Stimulated activated CD4-positive, alpha-beta T cell treated with anti-CD3 and anti-CD28 coated beads, Interleukin-15, amount 100 ng/mL, for 48 hours (primary cell): ENCODE data around the gene VIPR2.
"Not testable (repeated sequence)": the region's sequence is repeated elsewhere in the genome, so short reads cannot be mapped to it uniquely, and the experiment has no call there.

ENCODE experiments used
- DNase-seq, 2 donors: peaks; one replicate each; pipeline ENCODE4 v3.0.0-alpha.2; 2020; ENCODE audit warnings: low read depth in 2 of 2

VIPR2 gene

GRCh38 chr7:159139639-159140038, 5.0 kb downstream of the VIPR2 start:
- DNase-seq = no peak

DNA sequence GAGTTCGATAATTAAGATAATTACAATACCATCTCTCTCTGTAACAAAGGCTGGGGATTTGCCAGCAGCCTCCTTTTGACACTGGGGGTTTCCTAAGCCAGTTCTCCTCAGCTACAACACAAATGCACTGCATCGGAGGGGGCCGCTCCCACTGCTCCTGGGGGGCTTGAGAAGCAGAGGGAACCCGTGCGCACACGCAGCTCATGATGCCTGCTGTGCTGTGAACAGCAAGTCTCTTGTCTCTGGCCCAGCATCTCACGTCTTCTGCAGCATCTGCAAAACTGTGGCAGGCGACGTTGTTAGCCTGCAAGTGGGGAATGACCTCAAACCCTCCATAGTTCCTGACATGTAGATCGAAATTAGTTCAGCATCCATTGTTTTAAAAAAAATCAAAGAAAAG, 5.5 kb downstream of the VIPR2 start:
- DNase-seq = no peak

GRCh38 chr7:159138508-159138907, 6.2 kb downstream of the VIPR2 start:
- no peak for DNase-seq

- no peak for DNase-seq
Observed at GRCh38 chr7:159137906-159138305, 6.8 kb downstream of the VIPR2 start.

DNA sequence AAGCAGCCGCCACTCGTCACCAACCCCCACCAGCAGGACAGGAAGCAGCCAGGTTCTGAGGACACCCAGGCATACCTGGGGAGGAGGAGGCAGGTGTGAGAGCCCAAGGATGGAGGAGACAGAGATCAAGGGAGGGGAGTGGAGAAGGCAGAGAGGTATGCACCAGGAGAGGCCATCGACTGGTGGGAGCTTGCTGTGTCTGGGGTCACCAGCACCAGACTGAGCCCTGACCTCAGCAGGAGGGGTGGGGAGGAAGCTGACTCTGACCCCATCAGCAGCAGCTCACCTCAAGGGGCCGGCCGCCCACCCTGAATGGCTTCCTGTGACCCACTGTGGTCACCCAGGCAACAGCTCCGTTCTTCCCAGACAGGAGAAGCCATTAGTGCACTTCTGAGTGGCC, 7.8 kb downstream of the VIPR2 start:
- DNase-seq = no peak

- no peak for DNase-seq
Observed at GRCh38 chr7:159136442-159136841, 8.2 kb downstream of the VIPR2 start.

DNA sequence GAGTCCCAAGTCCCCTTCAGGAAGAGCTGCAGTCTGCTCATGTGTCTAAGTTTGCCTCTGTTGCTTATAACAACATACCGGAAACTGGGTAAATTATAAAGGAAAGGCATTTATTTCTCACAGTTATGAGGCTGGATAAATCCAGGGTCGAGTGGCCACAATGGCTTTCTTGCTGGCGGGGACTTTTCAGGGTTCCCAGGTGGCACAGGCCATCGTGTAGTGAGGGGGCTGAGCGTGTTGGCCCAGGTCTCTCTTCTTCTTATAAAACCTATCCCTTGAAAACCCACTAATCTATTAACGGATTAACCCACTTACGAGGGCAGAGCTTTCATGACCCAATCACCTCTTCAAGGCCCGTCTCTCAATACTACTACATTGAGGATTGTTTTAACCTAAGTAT, 8.7 kb downstream of the VIPR2 start:
- no peak for DNase-seq

DNA sequence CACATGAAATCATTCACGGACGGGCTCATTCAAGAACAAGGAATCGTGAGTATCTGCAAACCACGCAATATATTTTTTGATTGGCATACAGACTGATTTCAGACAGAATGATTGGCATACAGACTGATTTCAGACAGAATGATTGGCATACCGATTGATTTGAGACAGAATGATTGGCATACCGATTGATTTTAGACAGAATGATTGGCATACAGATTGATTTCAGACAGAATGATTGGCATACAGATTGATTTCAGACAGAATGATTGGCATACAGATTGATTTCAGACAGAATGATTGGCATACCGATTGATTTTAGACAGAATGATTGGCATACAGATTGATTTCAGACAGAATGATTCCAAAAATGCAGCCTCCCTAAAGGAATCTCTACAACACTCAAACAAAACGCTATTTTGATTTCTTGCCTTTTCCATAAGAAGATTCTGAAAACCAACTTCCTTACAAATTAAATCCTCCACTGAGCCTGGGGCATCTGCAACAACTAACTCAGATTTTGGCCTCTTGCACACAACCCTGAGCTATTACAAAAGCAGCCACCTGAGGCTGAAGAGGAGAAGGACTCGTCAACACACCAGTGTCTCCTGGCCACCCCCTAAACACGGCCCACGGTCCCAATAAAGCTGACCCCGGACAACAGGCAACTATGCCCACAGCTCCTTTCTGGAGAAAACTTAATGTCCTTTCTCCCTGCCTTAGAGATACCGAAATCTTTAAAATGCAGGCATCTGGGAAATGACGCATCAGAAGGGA, 11.8 kb downstream of the VIPR2 start:
- DNase-seq = not testable (repeated sequence)

GRCh38 chr7:159130820-159131219, 13.8 kb downstream of the VIPR2 start:
- DNase-seq = no peak

GRCh38 chr7:159130199-159130775, 14.4 kb downstream of the VIPR2 start:
- no peak for DNase-seq

DNA sequence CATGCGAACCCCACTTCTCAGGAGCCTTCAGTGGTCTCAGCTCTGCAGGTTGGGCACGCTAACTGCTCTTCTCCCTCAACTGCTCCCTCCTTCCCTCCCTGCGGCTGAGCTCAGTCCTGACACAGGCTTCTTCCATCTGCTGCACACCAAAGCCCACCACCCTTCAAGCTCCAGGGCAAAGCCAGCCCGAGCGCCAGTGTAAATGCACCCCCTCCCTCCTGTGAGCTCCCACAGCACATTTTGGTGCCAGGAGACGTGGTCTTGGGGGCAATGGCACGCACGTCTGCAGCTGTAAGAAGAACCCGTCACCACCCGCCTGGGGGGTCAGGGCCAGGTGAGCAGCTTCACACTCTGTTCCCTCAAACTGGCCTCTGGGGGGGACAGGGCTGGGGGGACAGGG, 15.9 kb downstream of the VIPR2 start:
- DNase-seq = no peak

DNA sequence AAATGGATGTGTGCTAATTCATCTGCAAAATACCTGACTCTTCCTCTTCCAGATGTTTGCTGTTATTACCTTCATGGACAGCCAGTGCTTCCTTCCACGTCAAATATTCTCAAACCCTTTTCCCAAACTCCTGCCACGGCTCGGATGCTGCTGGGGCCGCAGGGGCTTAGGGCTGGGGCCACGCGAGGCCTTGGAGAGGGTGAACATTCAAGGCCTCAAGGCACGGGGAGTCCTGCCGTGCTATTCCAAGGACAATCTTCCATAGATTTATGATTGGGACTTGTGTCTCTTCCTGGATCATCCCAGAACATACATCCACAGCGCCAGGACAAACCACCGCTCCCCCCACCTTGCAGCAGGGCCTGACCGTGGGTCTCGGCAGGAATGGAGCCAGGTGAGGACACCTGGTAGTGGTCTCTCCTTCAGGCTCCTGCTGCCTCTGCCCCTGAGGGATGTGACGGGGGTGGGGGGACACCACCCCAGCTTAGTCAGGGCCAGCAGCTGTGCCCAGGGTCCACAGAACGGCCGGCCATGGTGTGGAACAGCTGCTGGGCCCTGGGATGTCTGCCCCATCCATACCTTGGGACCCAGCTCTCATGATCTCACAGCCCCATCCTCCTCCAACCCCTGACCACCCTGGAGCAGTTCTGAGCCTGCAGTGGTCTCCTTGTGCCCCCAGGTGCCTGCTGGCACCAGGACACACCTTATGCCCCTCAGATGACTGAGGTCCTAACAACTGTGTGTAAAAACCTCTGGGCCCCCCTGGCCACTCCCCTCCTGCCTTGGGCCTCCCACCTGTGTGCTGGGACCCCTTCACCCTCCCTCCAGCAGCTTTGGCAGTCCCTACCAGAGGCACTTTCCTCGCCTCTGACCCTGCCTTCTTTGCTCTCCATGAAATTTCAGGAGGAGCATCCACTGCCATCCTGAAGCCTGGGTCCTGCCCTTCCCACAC, 16.7 kb downstream of the VIPR2 start:
- no peak for DNase-seq

DNA sequence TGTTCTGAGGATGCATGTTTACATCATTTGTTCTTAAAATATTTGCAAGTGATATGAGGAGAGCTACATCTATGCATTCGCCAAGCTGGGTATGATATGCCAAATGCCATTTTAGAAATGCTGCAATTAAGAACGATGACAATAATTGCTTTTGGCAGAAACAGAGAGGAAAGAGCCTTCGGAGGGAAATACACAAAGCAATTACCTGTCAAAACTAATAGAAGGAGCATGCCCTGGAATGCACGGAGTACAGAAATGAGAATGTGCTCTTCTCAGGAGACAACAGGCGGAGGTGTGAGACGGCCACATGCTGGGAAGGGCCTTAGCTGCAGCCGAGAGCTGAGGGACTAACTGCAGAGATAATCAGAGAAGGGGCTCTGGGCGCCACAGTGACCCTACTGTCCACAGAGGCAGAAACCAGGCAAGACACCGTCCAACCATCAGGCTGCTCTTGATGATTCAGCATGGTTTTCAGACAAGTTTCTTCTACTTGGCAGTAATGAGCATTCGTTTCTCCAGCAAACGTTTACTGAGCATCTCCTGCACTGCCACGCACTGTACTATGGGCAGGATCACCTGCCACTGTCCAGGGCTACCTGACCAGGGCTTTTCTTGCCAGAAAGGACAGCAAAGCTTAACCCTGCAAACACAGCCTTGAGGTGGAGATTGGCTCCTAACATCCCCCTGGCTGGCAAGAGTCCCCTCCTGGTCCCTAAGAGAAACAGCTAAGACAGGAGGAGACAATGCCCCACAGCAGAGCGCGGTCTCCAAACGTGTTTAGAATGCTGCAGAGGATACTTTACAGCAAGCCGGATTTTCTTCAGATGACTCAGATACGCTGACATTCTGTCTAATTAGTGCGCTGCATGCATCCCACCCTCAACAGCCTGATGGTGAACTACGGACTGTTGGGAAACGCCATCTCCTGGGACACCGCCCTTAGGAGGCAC, 18.1 kb downstream of the VIPR2 start:
- no peak for DNase-seq

GRCh38 chr7:159125955-159126270, 18.8 kb downstream of the VIPR2 start:
- no peak for DNase-seq

DNA sequence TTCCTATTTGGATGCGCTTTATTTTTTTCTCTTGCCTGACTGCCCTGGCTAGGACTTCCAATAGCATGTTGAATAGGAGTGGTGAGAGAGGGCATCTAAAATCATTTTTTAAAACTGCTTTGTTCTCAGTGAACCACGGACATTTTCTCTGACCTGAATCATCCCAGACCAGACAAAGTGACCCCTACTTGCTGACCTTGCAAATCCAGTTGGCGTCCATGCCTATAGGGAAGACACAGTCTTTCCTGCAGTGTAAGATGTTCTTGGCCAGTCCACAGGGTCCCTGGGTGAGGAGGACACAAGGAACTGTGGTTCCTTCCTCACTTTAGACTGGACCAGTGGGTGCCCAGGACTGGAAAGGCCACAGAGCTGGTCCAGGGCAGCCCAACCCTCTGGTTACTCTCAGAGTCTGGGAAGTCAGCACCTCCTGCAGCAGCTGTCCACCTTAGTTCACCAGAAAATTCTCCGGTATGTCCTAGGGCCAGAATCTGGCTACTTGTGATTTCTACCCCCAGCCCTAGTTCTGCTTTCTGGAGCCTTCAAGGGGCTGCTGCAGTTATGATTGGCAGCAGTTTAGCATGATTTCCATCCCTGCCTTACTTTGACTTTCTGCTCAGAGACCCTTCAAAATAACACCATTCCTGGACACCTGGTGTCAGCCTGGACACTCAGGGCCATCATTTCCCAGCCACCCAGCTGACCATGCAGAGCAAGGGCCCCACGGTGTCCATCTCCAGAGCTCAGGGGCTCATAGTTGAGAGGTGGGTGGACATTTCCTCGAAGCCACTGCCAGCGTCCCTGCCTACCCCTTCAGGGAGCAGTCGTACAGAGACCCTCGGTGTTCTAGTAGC, 19.3 kb downstream of the VIPR2 start:
- no peak for DNase-seq

DNA sequence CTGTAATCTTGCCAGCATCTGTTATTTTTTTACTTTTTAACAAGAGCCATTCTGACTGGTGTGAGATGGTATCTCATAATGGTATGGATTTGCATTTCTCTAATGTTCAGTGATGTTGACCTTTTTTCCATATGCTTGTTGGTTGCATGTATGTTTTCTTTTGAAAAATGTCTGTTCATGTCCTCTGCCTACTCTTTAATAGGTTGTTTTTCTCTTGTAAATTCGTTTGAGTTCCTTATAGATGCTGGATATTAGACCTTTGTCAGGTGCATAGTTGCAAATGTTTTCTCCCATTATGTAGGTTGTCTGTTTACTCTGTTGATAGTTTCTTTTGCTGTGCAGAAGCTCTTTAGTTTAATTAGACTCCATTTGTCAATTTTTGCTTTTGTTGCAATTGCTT, 20.9 kb downstream of the VIPR2 start:
- DNase-seq = not testable (repeated sequence)

- not testable (repeated sequence) for DNase-seq
Observed at GRCh38 chr7:159123294-159123693, 21.4 kb downstream of the VIPR2 start.

DNA sequence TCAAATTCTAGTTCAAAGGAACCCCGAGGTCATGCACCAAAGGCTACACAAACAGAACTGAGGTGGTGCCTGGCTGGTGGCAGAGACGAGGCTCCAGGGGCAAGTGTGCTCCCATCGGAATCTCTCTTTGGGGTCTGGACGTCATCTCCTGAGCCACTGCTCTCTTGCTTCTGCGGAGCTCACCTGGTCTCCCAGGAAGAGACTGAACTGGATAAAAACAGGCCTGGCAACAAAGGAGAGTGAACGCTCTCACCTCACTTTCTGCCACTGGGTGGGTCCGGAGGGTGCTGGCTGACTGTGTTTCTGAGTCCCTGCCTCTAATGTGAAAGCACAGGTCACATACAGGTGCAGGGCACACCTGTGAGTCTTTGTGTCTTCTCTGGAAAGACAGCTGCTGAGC, 22.4 kb downstream of the VIPR2 start:
- no peak for DNase-seq

DNA sequence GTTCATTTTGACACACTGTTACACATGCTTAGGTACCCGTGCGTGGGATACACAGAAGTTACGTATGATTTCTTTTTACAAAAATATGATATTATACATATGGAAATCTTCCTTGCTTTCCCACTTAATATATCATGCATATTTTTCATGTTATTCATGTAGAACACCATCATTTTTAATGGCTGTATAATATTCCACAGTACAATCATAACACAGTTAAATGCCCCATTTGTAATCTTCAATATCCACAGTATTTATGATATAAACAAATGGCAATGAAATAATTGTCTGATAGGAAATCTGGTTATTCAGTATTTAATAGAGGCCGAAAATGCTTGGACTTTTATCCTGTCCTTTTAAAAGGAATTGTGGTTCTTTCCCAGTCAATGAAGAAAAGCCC, 23.2 kb downstream of the VIPR2 start:
- no peak for DNase-seq

DNA sequence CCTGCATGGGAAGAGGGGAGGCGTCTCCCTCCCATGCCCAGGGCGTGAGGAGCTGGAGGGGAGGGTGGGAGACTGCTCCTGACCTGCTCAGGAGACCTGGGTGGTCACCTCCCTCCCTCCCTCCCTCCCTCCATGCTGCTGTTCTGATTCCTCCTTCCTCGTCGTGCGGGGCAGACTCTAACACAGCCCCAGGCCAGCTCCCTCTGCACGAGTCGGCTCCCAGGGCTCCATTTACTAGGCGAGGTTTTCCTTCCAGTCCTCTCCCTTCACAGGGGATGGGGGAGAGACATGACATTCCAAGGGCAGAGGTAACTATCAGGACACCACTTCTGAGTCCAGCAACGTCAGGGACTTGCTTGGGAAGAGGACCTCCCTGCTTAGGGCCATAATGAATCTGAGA, 23.6 kb downstream of the VIPR2 start:
- DNase-seq = no peak

DNA sequence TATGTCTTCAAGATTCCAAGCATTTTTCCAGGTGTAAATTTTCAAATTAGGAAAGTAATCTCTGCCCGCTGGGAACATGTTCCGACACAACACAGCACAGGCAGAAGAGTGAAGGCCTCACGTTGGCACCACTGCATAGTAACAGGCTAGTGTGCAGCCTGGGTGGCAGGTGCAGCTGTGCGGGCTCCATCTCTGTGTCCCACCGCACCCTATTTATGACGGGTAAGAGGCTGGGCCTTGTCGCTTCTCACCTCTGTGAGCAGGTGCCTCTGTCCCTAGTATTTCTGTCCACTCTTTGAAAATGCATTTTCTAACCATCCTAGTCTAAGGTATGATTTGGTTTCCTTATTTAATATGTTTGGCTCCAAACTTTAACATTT, 24.1 kb downstream of the VIPR2 start:
- no peak for DNase-seq
